Stomach (tissue), 9 donors: ENCODE results near the gene BOD1L1. TPM values are rescaled to one million over a fixed set of nuclear protein-coding genes. Genes with fewer than 3 reads are reported as not detected.

Experiments used
- DNase-seq, 2 donors: peaks; one replicate each; pipeline versions ENCODE4 v3.0.0 to v3.0.0-alpha.2; 2013 to 2019
- H3K27ac ChIP-seq, 5 donors: fragments of 200-600 bp in 4 of 5; sonication (generic) in 4 of 5; one replicate each; pipeline ENCODE4 v1.5.1; 2013 to 2019; ENCODE audit warnings: mild to moderate bottlenecking in 1 of 5, moderate library complexity in 1 of 5
- H3K27me3 ChIP-seq, 3 donors: fragments of 200-600 bp; sonication (generic); one replicate each; pipeline ENCODE4 v1.5.1; 2017 to 2019; ENCODE audit warnings: mixed run types in 1 of 3
- H3K36me3 ChIP-seq, 4 donors: fragments of 200-600 bp; sonication (generic); 1 replicate in 3 of 4; 2 replicates in 1 of 4; pipeline ENCODE4 v1.5.1; 2016 to 2019
- H3K4me1 ChIP-seq, 4 donors: fragments of 200-600 bp; sonication (generic); one replicate each; pipeline ENCODE4 v1.5.1; 2016 to 2019
- H3K4me3 ChIP-seq, 4 donors: fragments of 200-600 bp; sonication (generic) in 3 of 4; one replicate each; pipeline ENCODE4 v1.5.1; 2016 to 2019; ENCODE audit warnings: mild to moderate bottlenecking in 1 of 4
- H3K9me3 ChIP-seq, 4 donors: fragments of 200-600 bp; sonication (generic); one replicate each; pipeline ENCODE4 v1.5.1; 2016 to 2019
- CTCF ChIP-seq, 7 experiments: fragments of 450-650 bp in 4 of 7; fragments of 200-600 bp in 3 of 7; sonication (generic) in 3 of 7; IDR thresholded peaks; one replicate each; pipeline ENCODE4 v1.5.1; 2016 to 2019; ENCODE audit warnings: antibody characterized with exemption in 7 of 7, control low read depth in 2 of 7, mild to moderate bottlenecking in 1 of 7
- EP300 ChIP-seq: sonication (generic); formaldehyde crosslinking; IDR thresholded peaks from one replicate; pipeline ENCODE4 v1.6.1; 2017; ENCODE audit warnings: antibody characterized with exemption
- POLR2A ChIP-seq, 4 donors: fragments of 450-650 bp; IDR thresholded peaks; one replicate each; pipeline ENCODE4 v1.6.1; 2016; ENCODE audit warnings: antibody characterized with exemption in 4 of 4, control low read depth in 2 of 4, mild to moderate bottlenecking in 1 of 4, moderate library complexity in 1 of 4
- POLR2AphosphoS5 ChIP-seq, 3 donors: sonication (generic); formaldehyde crosslinking; IDR thresholded peaks; one replicate each; pipeline ENCODE4 v1.6.1; 2016; ENCODE audit warnings: antibody characterized with exemption in 3 of 3
- WGBS, 5 donors: extraction: QIAGEN DNeasy Blood & Tissue Kit in 3 of 5; methylation state at CpG; one replicate each; pipeline versions ENCODE4 v1.1.5 to v1.1.7; 2013 to 2018; 5-methylcytosine and 5-hydroxymethylcytosine counted together
- intact Hi-C: fragments of 100-400 bp; cut with DNase I; formaldehyde crosslinking; loops from one replicate; pipeline ENCODE4 v1.15.1; 2023; ENCODE audit warnings: low total_unique reads
- polyA plus RNA-seq, 3 donors: library from polyadenylated mRNA; stranded (reverse); fragments of 200-250 nt; gene quantifications; one replicate each; pipeline ENCODE4 v1.2.3, GENCODE V29; 2013
- total RNA-seq, 5 donors: library from RNA; depleted of rRNA; stranded (reverse); fragments of >200 nt; gene quantifications; one replicate each; pipeline versions ENCODE4 v1.1.0 to v1.2.3, GENCODE V29; 2014 to 2016
- donor health status: healthy with polysubstance abuse.
- donor health status: Bipolar disorder and iron deficiency.
- donor health status: healthy.

Gene BOD1L1
- total and polyA plus RNA-seq, 8 donors = 8.2 to 61.7 (median 33.4) TPM

DNA sequence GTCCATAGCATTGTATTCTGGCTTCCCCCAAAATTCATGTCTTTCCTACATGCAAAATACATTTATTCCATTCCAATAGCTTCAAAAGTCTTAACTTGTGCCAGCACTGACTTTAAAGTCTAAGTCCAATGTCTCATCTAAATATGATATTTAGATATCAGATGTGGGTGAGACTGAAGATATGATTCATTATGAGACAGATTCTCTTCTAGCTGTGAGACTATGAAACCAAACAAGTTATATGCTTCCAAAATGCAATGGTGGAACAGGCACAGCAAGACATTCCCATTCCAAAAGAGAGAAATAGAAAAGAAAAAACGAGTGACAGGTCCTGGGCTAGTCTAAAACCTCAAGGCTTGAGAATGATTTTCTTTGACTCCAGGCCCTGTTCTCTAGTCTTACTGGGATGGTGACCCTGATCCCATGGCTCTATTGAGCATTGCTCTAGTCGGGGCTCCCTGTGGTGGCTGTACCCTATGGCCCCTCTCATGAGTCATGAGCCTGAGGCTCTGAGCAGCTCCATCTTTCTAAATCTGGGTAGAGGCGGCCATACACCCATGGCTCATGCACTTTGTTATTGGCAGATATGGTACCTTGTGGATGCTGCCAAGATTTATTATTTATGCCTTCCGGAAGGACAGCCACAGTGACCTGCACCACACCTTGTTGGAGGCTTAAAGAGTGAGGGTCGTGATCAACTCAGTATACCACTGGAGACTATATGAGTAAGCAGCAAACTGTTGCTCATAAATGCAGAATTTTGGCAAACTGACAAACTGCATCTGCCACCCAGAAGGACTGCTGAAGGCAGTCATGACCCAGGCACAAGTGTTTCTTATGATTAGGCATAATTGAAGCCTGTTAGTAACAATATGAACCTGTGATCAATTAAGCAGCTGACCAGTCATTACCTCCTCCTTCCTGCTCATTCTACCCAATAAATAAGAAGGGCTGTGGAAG, 38.5 kb upstream of the BOD1L1 start:
- 53 to 69% (median 57%) methylated on average over 5 of the region's 5 CpGs for WGBS, 5 donors
- H3K4me3 ChIP-seq = no peak overlapping the region
- no peaks in the 10 kb centered on the region for H3K36me3 ChIP-seq
- no peak for DNase-seq
- no peaks in the 10 kb centered on the region for H3K27me3 ChIP-seq
- TF ChIP-seq CTCF (IDR thresholded peaks at IDR 0.05) (no peak), POLR2AphosphoS5 (IDR thresholded peaks at IDR 0.05) (no peak), EP300 (no peak), POLR2A (IDR thresholded peaks at IDR 0.05) (no peak)
- intact Hi-C loops = no loop called here
- H3K9me3 ChIP-seq = peaks cover 0 to 3% (median under 1%) of the 10 kb centered on the region in 4 donors
- no peaks in the 10 kb centered on the region for H3K4me1 ChIP-seq
- no peak overlapping the region for H3K27ac ChIP-seq

DNA sequence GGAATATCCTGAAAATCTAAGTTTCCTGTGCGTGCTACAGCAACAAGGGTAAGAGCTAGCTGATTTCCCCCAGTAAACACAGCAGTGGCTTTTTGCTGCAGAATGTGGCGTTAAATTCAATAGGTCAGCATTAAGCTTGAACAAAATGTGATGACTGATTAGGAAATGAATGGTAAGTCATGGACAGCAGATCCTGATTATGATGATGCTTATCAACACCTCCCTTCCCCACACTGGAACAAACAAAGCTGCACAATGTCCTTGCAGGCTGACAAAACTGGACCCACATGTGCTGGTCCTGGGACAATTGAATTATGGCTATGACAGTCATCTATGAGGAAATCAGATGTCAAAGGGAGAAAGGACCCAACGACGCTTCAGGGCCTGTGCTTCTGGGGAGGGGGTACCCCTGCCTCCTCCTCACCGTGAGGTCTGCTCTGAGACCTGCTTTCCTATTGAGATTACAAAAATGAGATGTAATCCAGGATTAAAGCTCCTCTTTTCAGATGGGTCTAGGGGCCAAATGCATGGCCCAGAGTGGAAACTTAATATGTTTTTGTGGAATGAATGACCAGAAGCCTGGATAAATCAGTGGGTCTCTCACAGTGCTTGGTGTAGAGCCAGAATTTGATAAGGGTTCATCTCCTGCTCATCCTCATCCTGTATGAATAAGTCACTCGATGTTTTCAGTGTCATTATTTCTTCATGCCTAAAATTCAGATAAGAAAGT, 32.0 kb upstream of the BOD1L1 start:
- Histone ChIP-seq H3K9me3 (no peaks in the 10 kb centered on the region), H3K36me3 (no peaks in the 10 kb centered on the region), H3K4me3 (no peak overlapping the region), H3K27ac (no peak overlapping the region), H3K4me1 (peaks cover 0 to 12% (median 5%) of the 10 kb centered on the region in 4 donors), H3K27me3 (no peaks in the 10 kb centered on the region)
- whole genome bisulfite sequencing, 5 donors = 65 to 78% (median 69%) methylated on average over 6 of the region's 6 CpGs
- intact Hi-C loops = no loop called here
- no peak for DNase-seq
- TF ChIP-seq CTCF (IDR thresholded peaks at IDR 0.05) = no peak
- TF ChIP-seq EP300 = no peak
- TF ChIP-seq POLR2A (IDR thresholded peaks at IDR 0.05) = no peak
- TF ChIP-seq POLR2AphosphoS5 (IDR thresholded peaks at IDR 0.05) = no peak

DNA sequence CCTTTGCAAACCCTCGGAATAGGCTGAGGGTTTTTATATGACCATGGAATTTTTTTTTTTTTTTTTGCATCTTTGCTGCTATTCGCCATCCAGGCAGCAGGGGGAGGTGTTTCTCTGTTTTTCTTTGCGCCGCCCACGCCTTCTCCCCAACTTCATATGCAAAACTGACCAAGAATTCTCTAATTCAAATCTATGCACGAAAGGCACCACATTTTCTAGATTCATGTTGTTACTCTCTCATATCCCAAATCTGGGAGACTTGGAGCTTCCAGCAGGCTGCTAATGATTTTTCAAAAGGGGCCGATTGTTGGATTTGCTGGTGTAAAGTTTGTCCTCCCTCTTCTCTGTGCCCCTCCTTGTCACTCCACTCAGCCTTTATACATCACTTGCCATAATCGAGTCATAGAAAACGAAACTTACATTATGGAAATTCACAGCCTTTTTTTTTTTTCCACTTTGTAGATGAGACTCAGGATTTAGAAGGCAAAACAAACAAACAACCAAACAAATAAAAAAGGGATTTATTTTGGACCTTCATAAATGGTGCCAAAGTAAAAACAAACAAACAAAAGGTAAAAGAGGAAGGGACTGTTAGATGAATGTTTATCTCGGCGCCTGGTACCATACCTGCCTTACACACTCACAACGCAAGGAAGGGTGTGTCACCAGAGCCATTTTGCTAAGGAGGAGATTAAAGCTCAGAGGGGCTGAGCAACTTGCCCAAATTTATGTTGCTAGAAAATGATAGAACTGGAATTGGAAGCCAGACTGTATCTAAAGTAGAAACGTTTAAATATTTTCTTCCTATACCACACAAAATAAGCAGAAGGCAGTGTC, 29.3 kb upstream of the BOD1L1 start:
- no peak overlapping the region for H3K27ac ChIP-seq
- WGBS, 5 donors = 9 to 13% (median 11%) methylated on average over 13 of the region's 13 CpGs
- H3K36me3 ChIP-seq = no peaks in the 10 kb centered on the region
- peak overlapping the region in 3 of 4 donors; percentile 12 to 30 (median 21) for H3K4me3 ChIP-seq
- DNase-seq = peak; percentile 59 to 83
- intact Hi-C loops = no loop called here
- H3K9me3 ChIP-seq = no peaks in the 10 kb centered on the region
- peaks cover 0 to 16% (median 11%) of the 10 kb centered on the region in 4 donors for H3K4me1 ChIP-seq
- TF ChIP-seq POLR2AphosphoS5 (IDR thresholded peaks at IDR 0.05) (no peak), POLR2A (IDR thresholded peaks at IDR 0.05) (no peak), CTCF (IDR thresholded peaks at IDR 0.05) (peak in 5 of 7 experiments; percentile 59 to 75 (median 72)), EP300 (no peak)
- no peaks in the 10 kb centered on the region for H3K27me3 ChIP-seq
